ENCODE results near the gene MIER1. TPM values are rescaled to one million over a fixed set of nuclear protein-coding genes. Genes with fewer than 3 reads are reported as not detected.

MIER1 gene
- total RNA-seq, 4 donors from 2014 or later: 39.4 to 56.5 (median 49.2) TPM

DNA sequence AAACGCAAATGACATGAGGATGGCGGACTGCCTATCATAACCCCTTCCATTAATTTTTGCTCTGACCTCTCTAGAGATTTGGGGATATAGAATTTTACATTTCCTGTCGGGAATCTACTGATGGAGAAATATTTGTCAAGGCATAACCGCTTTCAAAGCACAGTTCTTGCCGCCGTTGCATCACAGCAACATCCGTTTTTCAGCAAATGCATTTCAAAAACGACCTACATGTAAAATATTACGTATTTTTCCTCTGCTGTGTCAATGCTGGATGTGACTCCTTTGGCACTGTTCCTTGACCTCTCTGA is 4.9 kb downstream of the MIER1 start:
- peak overlapping the region; percentile 87 to 91 (median 88) for H3K4me3 ChIP-seq
- peak overlapping the region; percentile 98 to 99 (median 98) for H3K27ac ChIP-seq (replicated peaks in 1 of 4)
- 11% methylated on average over 9 of the region's 9 CpGs for WGBS
- intact Hi-C loops (cut with DNase I): no loop called here
- H3K4me1 ChIP-seq: peaks cover 36 to 69% (median 59%) of the 10 kb centered on the region in 4 donors
- no peak for TF ChIP-seq POLR2A (IDR thresholded peaks at IDR 0.05; ENCODE audit: low read depth)
- TF ChIP-seq POLR2AphosphoS5 (IDR thresholded peaks at IDR 0.05): no peak
- no peak for TF ChIP-seq CTCF (IDR thresholded peaks at IDR 0.05)
- TF ChIP-seq EP300 (IDR thresholded peaks at IDR 0.05): no peak
- no peaks in the 10 kb centered on the region for H3K9me3 ChIP-seq
- no peaks in the 10 kb centered on the region for H3K27me3 ChIP-seq
- no peak for DNase-seq (ENCODE audit: extremely low spot score)
- H3K36me3 ChIP-seq: no peaks in the 10 kb centered on the region

- WGBS: 0% methylated on average over 19 of the region's 83 CpGs
These were observed 5.4 kb downstream of the MIER1 start for GRCh38 chr1:66929999-66930822.

DNA sequence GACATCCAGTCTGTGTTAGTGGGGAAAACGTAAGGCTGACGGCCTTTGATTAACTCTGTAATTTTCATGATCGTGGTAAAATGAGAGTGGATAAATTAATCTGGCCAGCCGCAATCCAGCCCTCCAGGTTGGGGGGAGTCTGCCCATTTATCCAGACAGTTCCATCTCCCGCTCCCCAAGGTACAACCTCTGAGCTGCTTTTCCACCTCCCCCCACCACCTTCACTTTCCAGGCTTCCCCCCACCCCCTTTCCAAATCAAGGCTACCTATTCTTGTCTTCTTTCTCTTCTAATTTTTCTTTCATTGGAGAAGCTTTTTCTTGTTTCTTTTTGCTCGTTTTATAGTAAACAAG is 6.0 kb downstream of the MIER1 start:
- no peaks in the 10 kb centered on the region for H3K9me3 ChIP-seq
- peaks cover 41 to 76% (median 67%) of the 10 kb centered on the region in 4 donors for H3K4me1 ChIP-seq
- under 1% methylated on average over 6 of the region's 6 CpGs for WGBS
- H3K36me3 ChIP-seq: no peaks in the 10 kb centered on the region
- intact Hi-C loops (cut with DNase I): loop anchor here (5.0 to 10.0 kb wide), 2 partner anchors 54 to 122 kb away; partner anchors contain the start of gene SLC35D1
- H3K27me3 ChIP-seq: no peaks in the 10 kb centered on the region
- TF ChIP-seq CTCF (IDR thresholded peaks at IDR 0.05) (no peak), POLR2A (IDR thresholded peaks at IDR 0.05; ENCODE audit: low read depth) (no peak), EP300 (IDR thresholded peaks at IDR 0.05) (no peak), POLR2AphosphoS5 (IDR thresholded peaks at IDR 0.05) (no peak)
- peak overlapping the region; percentile 98 to 99 (median 98) for H3K27ac ChIP-seq (replicated peaks in 1 of 4)
- H3K4me3 ChIP-seq: peak overlapping the region; percentile 87 to 91 (median 88)
- DNase-seq (ENCODE audit: extremely low spot score): no peak

More at GRCh38 chr1:66929999-66930822, 5.4 kb downstream of the MIER1 start:
- Histone ChIP-seq H3K36me3 (no peaks in the 10 kb centered on the region), H3K9me3 (no peaks in the 10 kb centered on the region), H3K27me3 (no peaks in the 10 kb centered on the region), H3K4me1 (peaks cover 39 to 75% (median 64%) of the 10 kb centered on the region in 4 donors), H3K4me3 (peak overlapping the region; percentile 87 to 91 (median 88)), H3K27ac (replicated peaks in 1 of 4) (peak overlapping the region; percentile 98 to 99 (median 98))
- peak; percentile 97 for DNase-seq (ENCODE audit: extremely low spot score)
- TF ChIP-seq CTCF (IDR thresholded peaks at IDR 0.05) (peak; percentile 45 to 54 (median 51)), POLR2A (IDR thresholded peaks at IDR 0.05; ENCODE audit: low read depth) (peak; percentile 43), EP300 (IDR thresholded peaks at IDR 0.05) (no peak), POLR2AphosphoS5 (IDR thresholded peaks at IDR 0.05) (peak; percentile 78 to 88)
- intact Hi-C loops (cut with DNase I): loop anchor here (5.0 to 10.0 kb wide), 2 partner anchors 55 to 122 kb away; partner anchors contain the start of gene SLC35D1

GRCh38 chr1:66931590-66931989 is 6.8 kb downstream of the MIER1 start:
- TF ChIP-seq EP300 (IDR thresholded peaks at IDR 0.05) (no peak), CTCF (IDR thresholded peaks at IDR 0.05) (no peak), POLR2A (IDR thresholded peaks at IDR 0.05; ENCODE audit: low read depth) (no peak), POLR2AphosphoS5 (IDR thresholded peaks at IDR 0.05) (no peak)
- Histone ChIP-seq H3K4me1 (peaks cover 33 to 73% (median 64%) of the 10 kb centered on the region in 4 donors), H3K36me3 (no peaks in the 10 kb centered on the region), H3K9me3 (no peaks in the 10 kb centered on the region), H3K4me3 (peak overlapping the region; percentile 87 to 91 (median 88)), H3K27ac (replicated peaks in 1 of 4) (peak overlapping the region; percentile 98 to 99 (median 98)), H3K27me3 (no peaks in the 10 kb centered on the region)
- intact Hi-C loops (cut with DNase I): loop anchor here (5.0 to 10.0 kb wide), 2 partner anchors 53 to 121 kb away; partner anchors contain the start of gene SLC35D1
- no peak for DNase-seq (ENCODE audit: extremely low spot score)
- WGBS: 34% methylated on average over 4 of the region's 4 CpGs
